ENCODE measurements around the gene CES5A. TPM values are rescaled to one million over a fixed set of nuclear protein-coding genes. Genes with fewer than 3 reads are reported as not detected.
"Not testable (repeated sequence)": the region's sequence is repeated elsewhere in the genome, so short reads cannot be mapped to it uniquely, and the experiment has no call there.

Gene CES5A
- total RNA-seq, 1 donor from 2014 or later = not detected

GRCh38 chr16:55828680-55829079, 46.5 kb downstream of the CES5A start:
- no peak for DNase-seq

DNA sequence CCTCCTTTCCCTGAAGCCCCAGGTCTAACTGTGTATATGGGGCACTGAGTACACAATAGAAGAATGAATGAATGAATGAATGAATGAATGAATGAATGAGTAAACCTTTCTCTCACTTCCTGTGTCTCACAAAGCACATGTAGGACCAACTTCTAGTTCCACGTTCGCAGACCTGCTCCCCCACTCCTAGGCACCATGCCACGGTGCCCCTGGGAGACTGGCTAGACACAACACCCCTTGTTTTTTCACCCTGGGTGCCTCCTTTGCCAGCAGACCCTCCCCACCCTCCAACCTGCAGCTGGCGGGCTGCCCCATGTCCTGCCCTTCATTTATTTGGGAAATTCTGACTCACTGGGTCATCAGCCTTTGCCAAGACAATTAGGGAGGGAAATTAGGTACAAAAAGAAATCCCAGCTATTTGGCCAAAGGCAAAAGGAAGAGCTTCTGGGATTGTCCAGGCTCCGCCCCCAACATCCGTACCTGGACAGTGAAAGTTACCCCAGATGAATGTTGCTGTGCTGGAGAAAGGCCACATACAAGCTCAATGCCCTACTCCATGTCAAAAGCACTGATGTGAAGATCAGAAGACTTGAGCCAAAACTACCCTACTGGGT, 50.0 kb downstream of the CES5A start:
- no peak for DNase-seq

DNA sequence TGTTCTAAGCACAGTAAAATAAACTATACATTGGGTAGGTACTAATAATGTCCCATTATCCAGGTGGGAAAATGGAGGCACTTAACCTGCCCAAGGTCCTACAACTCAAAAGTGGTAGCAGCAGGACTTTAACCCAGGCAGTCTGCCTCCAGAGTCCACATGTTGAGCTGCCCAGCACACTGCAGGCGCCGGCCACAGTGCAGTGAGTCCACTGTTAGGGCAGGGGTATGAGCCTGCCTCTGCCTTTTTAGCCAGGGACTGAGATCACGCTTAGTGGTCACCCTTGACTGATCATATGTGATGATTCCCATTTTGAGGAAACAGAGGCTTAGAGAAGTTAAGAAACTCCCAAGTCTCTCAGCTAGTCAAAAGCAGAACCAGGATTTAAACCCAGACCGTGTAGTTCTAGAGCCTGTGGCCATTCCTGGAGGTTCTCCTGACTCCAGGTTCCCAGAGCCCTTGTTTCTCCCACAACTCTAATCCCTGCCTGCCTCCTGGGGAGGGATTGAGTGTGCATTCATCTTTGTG, 50.6 kb downstream of the CES5A start:
- no peak for DNase-seq

- DNase-seq = no peak
Observed at GRCh38 chr16:55822280-55822810, 52.8 kb downstream of the CES5A start.

GRCh38 chr16:55821210-55821609, 54.0 kb downstream of the CES5A start:
- DNase-seq = no peak

DNA sequence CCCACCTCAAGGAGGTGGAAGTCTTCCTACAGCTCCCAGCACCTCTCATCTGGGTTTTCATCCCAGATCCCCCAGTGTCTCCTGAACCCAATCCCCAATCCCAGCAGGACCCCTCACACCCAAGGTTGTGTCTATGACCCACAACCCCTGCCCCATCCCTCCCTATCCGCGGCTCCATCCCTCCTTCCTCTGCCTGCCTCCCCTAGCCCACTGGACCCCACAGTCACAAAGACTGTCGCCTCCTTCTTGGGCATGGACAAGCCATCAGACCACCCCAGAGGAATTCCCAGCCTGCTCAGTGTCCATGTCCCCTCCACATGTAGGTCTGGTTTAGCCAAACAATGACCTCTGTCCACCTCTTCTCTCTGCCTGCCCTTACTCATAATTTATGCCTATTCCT, 54.6 kb downstream of the CES5A start:
- DNase-seq = no peak

DNA sequence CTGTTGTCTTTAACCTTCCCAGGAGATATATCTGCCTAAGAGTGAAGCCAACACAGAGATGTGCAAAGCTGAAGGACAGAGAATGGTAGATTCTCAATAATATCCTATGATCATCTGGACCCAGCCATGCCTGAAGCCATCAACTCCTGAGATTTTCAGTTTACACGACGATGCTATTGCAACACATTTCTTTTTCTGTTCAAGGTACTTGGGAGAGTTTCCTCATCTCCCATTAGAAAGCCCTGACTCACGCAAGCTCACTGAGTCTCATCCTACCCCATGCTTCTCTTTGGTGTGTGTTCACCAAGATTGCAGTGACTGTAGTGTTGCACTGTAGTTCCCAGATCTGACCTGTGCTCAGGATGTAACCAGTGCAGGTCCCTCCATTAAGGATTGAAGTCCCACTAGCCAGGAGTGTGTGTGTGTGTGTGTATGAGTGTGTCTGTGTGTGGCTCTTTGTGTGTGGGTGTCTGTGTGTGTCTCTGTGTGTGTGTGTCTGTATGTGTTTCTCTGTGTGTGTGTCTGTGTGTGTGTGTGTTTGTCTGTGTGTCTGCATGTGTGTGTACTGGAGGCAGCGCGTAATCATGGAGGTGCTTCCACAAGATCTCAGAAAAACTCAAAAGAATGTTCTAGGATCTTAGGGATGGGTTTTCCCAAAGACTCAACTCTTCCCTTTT, 57.8 kb downstream of the CES5A start:
- DNase-seq = no peak

GRCh38 chr16:55816222-55816621, 59.0 kb downstream of the CES5A start:
- DNase-seq = not testable (repeated sequence)

DNA sequence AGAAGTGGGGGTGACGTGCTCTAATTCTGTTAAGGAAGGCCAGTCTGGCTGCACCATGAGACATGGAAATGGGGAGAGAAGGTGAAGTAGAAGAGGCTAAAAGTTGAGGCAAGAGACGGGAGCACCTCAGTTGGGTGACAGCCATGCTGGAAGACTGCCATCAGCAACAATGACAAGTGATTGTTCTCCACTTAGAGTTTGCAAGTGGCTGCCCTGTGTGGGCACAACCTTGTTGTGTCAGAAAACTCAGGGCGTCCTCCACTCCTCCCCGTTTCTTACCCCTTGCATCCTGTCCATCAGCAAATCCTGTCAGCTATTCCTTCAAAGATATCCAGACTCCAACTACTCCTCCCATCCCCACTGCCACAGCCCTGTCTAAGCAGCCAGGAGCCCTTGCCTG, 59.9 kb downstream of the CES5A start:
- DNase-seq = no peak

DNA sequence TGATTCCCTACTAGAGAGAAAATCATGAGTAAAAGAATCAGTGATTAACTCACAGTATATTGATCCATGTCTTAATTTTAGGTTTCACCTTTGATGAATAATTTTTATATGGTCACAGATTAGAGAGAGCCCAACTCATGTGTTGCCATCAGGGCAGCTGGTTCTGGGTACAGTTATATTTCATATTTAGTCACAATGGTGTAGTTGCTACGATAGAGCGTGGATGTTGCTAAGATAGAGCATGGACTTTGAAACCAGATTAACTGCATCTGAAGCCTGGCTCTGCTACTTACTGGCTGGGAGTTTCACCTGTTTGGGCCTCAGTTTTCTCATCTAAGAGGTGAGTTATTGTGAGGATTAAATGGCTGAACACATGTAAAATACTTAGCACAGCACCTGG, 61.0 kb downstream of the CES5A start:
- DNase-seq = not testable (repeated sequence)

DNA sequence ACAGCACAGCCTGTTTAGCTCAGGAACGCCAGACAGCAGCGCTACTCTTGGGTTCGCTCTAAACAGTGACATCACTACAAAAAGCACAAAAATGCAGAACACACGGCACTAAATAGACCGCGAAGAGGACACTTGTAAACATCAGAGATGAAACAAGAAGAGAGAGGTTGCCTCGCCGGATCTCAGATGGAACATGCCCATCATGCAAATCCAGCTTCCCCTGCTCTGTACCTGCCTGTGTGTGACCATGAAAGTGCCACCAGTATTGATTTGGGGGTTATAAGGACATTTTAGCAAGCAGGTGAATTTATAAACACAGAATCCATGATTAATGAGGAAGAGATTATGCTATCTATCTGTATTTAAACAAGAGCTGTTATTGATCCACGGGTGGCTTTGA, 61.4 kb downstream of the CES5A start:
- not testable (repeated sequence) for DNase-seq

DNA sequence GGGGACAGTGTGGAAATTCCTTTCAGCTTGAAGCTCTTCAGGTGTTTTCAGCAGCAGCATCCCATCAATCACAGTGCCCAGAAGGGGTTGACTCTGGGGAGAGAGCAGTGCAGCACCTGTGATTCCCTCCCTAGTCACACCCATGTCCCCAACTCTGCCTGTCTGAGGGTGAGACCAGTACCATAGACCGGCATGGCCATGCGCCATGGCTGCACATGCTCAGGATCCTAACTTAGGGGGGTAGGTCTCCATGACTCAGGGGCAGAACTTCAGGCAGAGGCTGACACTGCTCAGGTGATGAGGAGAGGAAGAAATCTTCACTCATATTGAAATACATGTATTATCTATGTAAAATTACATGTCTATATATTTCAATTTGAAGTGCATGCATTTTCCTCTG, 62.2 kb downstream of the CES5A start:
- no peak for DNase-seq

GRCh38 chr16:55811811-55812210, 63.4 kb downstream of the CES5A start:
- DNase-seq = no peak

GRCh38 chr16:55810451-55810961, 64.7 kb downstream of the CES5A start:
- no peak for DNase-seq

DNA sequence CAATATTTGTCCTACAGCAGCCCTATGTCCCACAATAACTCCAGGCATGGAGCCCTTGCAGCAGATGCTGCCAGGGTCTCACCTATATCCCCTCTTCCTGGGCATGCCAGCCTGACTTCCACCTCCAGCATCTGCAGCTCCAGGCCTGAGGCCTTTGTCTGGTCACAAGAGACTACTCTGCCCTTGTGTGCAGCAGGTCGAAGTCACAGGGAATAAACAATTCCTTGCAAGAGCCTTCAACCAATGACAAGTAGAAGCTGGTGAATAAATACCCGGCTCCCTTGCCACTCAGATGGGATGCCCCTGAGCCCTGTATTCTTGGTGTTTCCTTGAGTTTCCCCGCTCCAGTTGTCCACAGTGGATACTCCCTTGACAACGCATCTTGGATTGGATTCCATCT, 65.3 kb downstream of the CES5A start:
- DNase-seq = no peak

DNA sequence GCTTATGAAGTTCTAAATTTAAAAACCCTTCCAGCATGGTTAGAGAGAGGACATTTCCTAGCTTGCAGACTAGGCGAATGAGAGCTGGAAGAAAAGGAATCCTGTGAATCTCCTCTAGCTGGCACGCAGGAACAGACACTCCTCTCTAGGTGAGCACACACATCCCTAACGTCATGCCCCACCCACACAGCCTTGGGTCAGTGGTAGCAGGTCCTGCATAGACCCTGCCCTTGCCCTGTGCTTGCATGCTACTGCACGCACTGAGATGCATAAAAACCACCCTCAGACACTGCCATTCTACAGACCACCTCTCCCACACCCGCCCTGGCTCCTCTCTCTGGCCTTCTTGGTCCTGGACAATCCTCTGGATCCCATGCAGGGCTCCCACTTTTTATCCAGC, 65.8 kb downstream of the CES5A start:
- DNase-seq = no peak

GRCh38 chr16:55808286-55808685, 66.9 kb downstream of the CES5A start:
- not testable (repeated sequence) for DNase-seq

GRCh38 chr16:55805104-55805503, 70.1 kb downstream of the CES5A start:
- DNase-seq = not testable (repeated sequence)

DNA sequence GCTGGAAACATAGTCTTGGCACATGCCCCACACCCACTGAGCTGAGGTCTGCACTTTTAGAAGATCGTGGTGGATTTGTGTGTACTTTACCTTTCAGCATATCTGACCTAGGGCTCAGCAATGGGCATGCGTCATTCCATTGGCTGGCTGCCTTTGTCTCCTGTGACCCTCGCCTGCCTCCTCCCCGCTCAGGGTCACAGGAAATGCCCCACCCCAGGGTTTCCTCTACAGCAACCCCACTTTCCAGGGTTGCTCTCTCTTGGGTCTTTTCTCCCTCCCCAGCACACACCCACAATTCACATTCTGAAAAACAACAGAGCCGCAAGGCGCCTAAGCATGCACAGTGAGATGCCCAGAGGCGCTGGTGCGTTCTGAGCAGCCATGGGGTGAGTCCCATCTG, 71.5 kb downstream of the CES5A start:
- DNase-seq = not testable (repeated sequence)

Measured in skin of body (tissue), 2 donors.